IMR-90 (cell line): ENCODE measurements around the gene KLHL13. TPM values are rescaled to one million over a fixed set of nuclear protein-coding genes. Genes with fewer than 3 reads are reported as not detected.

Experiments
- ATAC-seq: fragments of 200-7000 bp; cut with Tn5 transposase; 2 replicates; pipeline ENCODE4 v1.9.1; 2020; ENCODE audit warnings: low read depth, mild to moderate bottlenecking, moderate library complexity
- BruUV-seq: library from RNA; stranded (reverse); fragments of 400-500 nt; replicated peaks from 2 replicates; lab custom pipeline; 2021; lab: Mats Ljungman, UMichigan
- CTCF ChIA-PET: fragments of 300-600 bp; formaldehyde crosslinking; extraction: SDS; loops from one replicate; lab custom pipeline; 2021; ENCODE audit warnings: antibody characterized with exemption; lab: Yijun Ruan, JAX
- POLR2A ChIA-PET: fragments of 300-600 bp; sonication (Branson Sonifier 250); formaldehyde crosslinking; loops from one replicate; lab custom pipeline; 2022; ENCODE audit warnings: antibody characterized with exemption; ENCODE audit not compliant: unreplicated experiment; lab: Charles Lee
- DNase-seq: peaks from one replicate; pipeline ENCODE4 v3.0.0; 2013
- H2AFZ ChIP-seq: replicated peaks from 2 replicates; pipeline ENCODE3; 2013; ENCODE audit warnings: low read length, mild to moderate bottlenecking; ENCODE audit not compliant: poor library complexity
- H2AK5ac ChIP-seq: 2 replicates; pipeline ENCODE4 v1.6.1; 2013; ENCODE audit warnings: low read depth, low read length, inconsistent platforms
- H2AK9ac ChIP-seq: replicated peaks from 2 replicates; pipeline ENCODE3; 2013; ENCODE audit warnings: mild to moderate bottlenecking, low read depth, low read length, moderate library complexity; ENCODE audit not compliant: poor library complexity
- H2BK120ac ChIP-seq: 2 replicates; pipeline ENCODE4 v1.6.1; 2013; ENCODE audit warnings: low read depth, low read length, inconsistent platforms
- H2BK15ac ChIP-seq: 3 replicates; pipeline ENCODE4 v1.6.1; 2013; ENCODE audit warnings: low read depth, low read length, inconsistent platforms
- H2BK20ac ChIP-seq: 2 replicates; pipeline ENCODE4 v1.6.1; 2013; ENCODE audit warnings: low read depth, mild to moderate bottlenecking, inconsistent platforms, low read length, moderate library complexity
- H2BK5ac ChIP-seq: 2 replicates; pipeline ENCODE4 v1.6.1; 2013; ENCODE audit warnings: mild to moderate bottlenecking, low read depth, low read length, inconsistent platforms; ENCODE audit not compliant: poor library complexity, severe bottlenecking
- H3K14ac ChIP-seq: replicated peaks from 2 replicates; pipeline ENCODE4 v1.6.1; 2013; ENCODE audit warnings: low read depth, low read length, inconsistent platforms
- H3K18ac ChIP-seq: 2 replicates; pipeline ENCODE4 v1.6.1; 2013; ENCODE audit warnings: low read depth, low read length, control low read depth
- H3K23ac ChIP-seq: 2 replicates; pipeline ENCODE4 v1.6.1; 2013; ENCODE audit warnings: low read depth, low read length, inconsistent platforms
- H3K27ac ChIP-seq: 2 replicates; pipeline ENCODE4 v1.5.1; 2013; ENCODE audit warnings: mild to moderate bottlenecking, control low read depth, low read length; ENCODE audit not compliant: insufficient read depth
- H3K27me3 ChIP-seq: 2 replicates; pipeline ENCODE4 v1.6.1; 2013; ENCODE audit warnings: low read length; ENCODE audit not compliant: control insufficient read depth, insufficient read depth
- H3K36me3 ChIP-seq: 2 replicates; pipeline ENCODE4 v1.6.1; 2013; ENCODE audit warnings: low read length, mixed read lengths; ENCODE audit not compliant: control insufficient read depth, insufficient read depth
- H3K4ac ChIP-seq: 2 replicates; pipeline ENCODE4 v1.6.1; 2013; ENCODE audit warnings: low read depth, low read length, inconsistent platforms
- H3K4me1 ChIP-seq: 2 replicates; pipeline ENCODE4 v1.6.1; 2013; ENCODE audit warnings: low read length, mixed read lengths; ENCODE audit not compliant: control insufficient read depth, insufficient read depth
- H3K4me2 ChIP-seq: 2 replicates; pipeline ENCODE4 v1.6.1; 2013; ENCODE audit warnings: low read depth, mild to moderate bottlenecking, control low read depth, low read length, moderate library complexity
- H3K4me3 ChIP-seq: 2 replicates; pipeline ENCODE4 v1.5.1; 2013; ENCODE audit warnings: low read depth, mild to moderate bottlenecking, control low read depth, low read length, moderate library complexity; ENCODE audit not compliant: insufficient read depth
- H3K56ac ChIP-seq: 2 replicates; pipeline ENCODE4 v1.6.1; 2013; ENCODE audit warnings: low read length, inconsistent platforms; ENCODE audit not compliant: insufficient read depth; ENCODE audit errors: extremely low read depth
- H3K79me1 ChIP-seq, 2 experiments: 2 replicates each; pipeline ENCODE4 v1.6.1; 2013; ENCODE audit warnings: low read length in 2 of 2, inconsistent platforms in 1 of 2, low read depth in 1 of 2
- H3K9ac ChIP-seq: 2 replicates; pipeline ENCODE4 v1.6.1; 2013; ENCODE audit warnings: low read depth, low read length, control low read depth
- H3K9me1 ChIP-seq: 2 replicates; pipeline ENCODE4 v1.6.1; 2013; ENCODE audit warnings: low read length, inconsistent platforms; ENCODE audit not compliant: insufficient read depth
- H3K9me3 ChIP-seq: 2 replicates; pipeline ENCODE4 v1.6.1; 2013; ENCODE audit warnings: low read length; ENCODE audit not compliant: control insufficient read depth, insufficient read depth
- H4K20me1 ChIP-seq: 2 replicates; pipeline ENCODE4 v1.6.1; 2013; ENCODE audit warnings: low read length, inconsistent platforms; ENCODE audit not compliant: insufficient read depth
- H4K5ac ChIP-seq: 2 replicates; pipeline ENCODE4 v1.6.1; 2013; ENCODE audit warnings: mild to moderate bottlenecking, low read depth, low read length, control low read depth
- H4K8ac ChIP-seq, 2 experiments: 2 replicates each; pipeline ENCODE4 v1.6.1; 2013; ENCODE audit warnings: low read depth in 2 of 2, low read length in 2 of 2, control low read depth in 1 of 2, inconsistent platforms in 1 of 2
- H4K91ac ChIP-seq: 2 replicates; pipeline ENCODE4 v1.6.1; 2013; ENCODE audit warnings: low read depth, low read length, inconsistent platforms; ENCODE audit not compliant: insufficient read depth
- CEBPB ChIP-seq: IDR thresholded peaks from 2 replicates; pipeline ENCODE4 v1.6.1; 2012; ENCODE audit warnings: low read depth, low read length, improper control_type of control experiment
- ELK1 ChIP-seq: fragments of 150-350 bp; IDR thresholded peaks from 2 replicates; pipeline ENCODE4 v1.6.1; 2016; ENCODE audit warnings: low read depth, mild to moderate bottlenecking, low read length, moderate library complexity, borderline replicate concordance
- NFE2L2 ChIP-seq: fragments of 150-350 bp; IDR thresholded peaks from 2 replicates; pipeline ENCODE4 v1.6.1; 2016; ENCODE audit warnings: low read depth, mild to moderate bottlenecking, low read length
- dilution Hi-C: fragments of 300-500 bp; cut with HindIII; formaldehyde crosslinking; loops from one replicate; pipeline ENCODE4 v1.14.3; 2018; ENCODE audit warnings: low sequenced_read_pairs; ENCODE audit not compliant: unreplicated experiment
- in situ Hi-C: fragments of 300-500 bp; cut with MboI; formaldehyde crosslinking; loops from 3 replicates; pipeline ENCODE4 v1.14.3; 2019; ENCODE audit warnings: low sequenced_read_pairs, inconsistent platforms, mixed read lengths
- intact Hi-C: fragments of 100-400 bp; cut with micrococcal nuclease; formaldehyde crosslinking; loops from 2 replicates; pipeline ENCODE4 v1.10.0; 2022
- polyA plus RNA-seq, 3 experiments: library from polyadenylated mRNA; depleted of rRNA; stranded (reverse); fragments of >200 nt; gene quantifications; 2 replicates each; pipeline ENCODE4 v1.2.3, GENCODE V29; 2012; ENCODE audit warnings: low replicate concordance in 1 of 3
- total RNA-seq: library from RNA; depleted of rRNA; stranded (reverse); fragments of >200 nt; gene quantifications from 2 replicates; pipeline ENCODE4 v1.2.3, GENCODE V29; 2012

The KLHL13 gene
- total and polyA plus RNA-seq, 2 of the 4 experiments (the other 2 are of a cell fraction) = 4.0 to 12.5 TPM

GRCh38 chrX:117969328-117969727, 147.3 kb downstream of the KLHL13 start:
- intact Hi-C loops (no loop called here), dilution Hi-C loops (no loop called here), in situ Hi-C loops (no loop called here)
- H3K27ac ChIP-seq = no peak overlapping the region
- H3K4me2 ChIP-seq = no peak overlapping the region
- no peak overlapping the region for H2BK15ac ChIP-seq
- H3K9me1 ChIP-seq = no peaks in the 10 kb centered on the region
- H2BK5ac ChIP-seq = no peak overlapping the region
- no peak overlapping the region for H3K14ac ChIP-seq
- H3K23ac ChIP-seq = no peak overlapping the region
- H3K4me1 ChIP-seq = no peaks in the 10 kb centered on the region
- H3K9ac ChIP-seq = no peak overlapping the region
- H2BK20ac ChIP-seq = no peak overlapping the region
- H3K79me1 ChIP-seq = no peaks in the 10 kb centered on the region
- no peak for TF ChIP-seq ELK1
- TF ChIP-seq CEBPB = no peak
- no peak for TF ChIP-seq NFE2L2
- no peak overlapping the region for H2BK120ac ChIP-seq
- no peak overlapping the region for H2AFZ ChIP-seq
- H3K27me3 ChIP-seq = no peaks in the 10 kb centered on the region
- H2AK5ac ChIP-seq = no peak overlapping the region
- no peak overlapping the region for H3K4me3 ChIP-seq
- POLR2A ChIA-PET = no interaction called here
- no TSS peak for BruUV-seq
- no peaks in the 10 kb centered on the region for H3K36me3 ChIP-seq
- ATAC-seq = no peak
- no peak overlapping the region for H3K4ac ChIP-seq
- H4K8ac ChIP-seq = no peak overlapping the region
- H3K56ac ChIP-seq = no peak overlapping the region
- no peak for DNase-seq
- H4K20me1 ChIP-seq = no peaks in the 10 kb centered on the region
- H3K18ac ChIP-seq = no peak overlapping the region
- no peak overlapping the region for H4K91ac ChIP-seq
- CTCF ChIA-PET = no interaction called here
- H2AK9ac ChIP-seq = no peak overlapping the region
- no peak overlapping the region for H4K5ac ChIP-seq
- H3K9me3 ChIP-seq = no peaks in the 10 kb centered on the region
